ENCODE data around the gene NVL.
"Not testable (repeated sequence)": the region's sequence is repeated elsewhere in the genome, so short reads cannot be mapped to it uniquely, and the experiment has no call there.

- TF ChIP-seq NFE2L2 (conservative IDR thresholded peaks at IDR 0.05; ENCODE audit: low read length); CTCF (IDR thresholded peaks at IDR 0.05): not testable (repeated sequence)
Measured at GRCh38 chr1:224311503-224311902, 18.5 kb downstream of the NVL start.

Measured in A549 (cell line).